Non-pigmented ciliary epithelial cell (primary cell): ENCODE results near the gene CAPS2.
A peak's percentile ranks its signal among the peaks of the same experiment; 100 is the strongest.
"Not testable (repeated sequence)": the region's sequence is repeated elsewhere in the genome, so short reads cannot be mapped to it uniquely, and the experiment has no call there.

Source experiments
- DNase-seq: peaks from one replicate; pipeline ENCODE4 v3.0.0-alpha.2; 2010; ENCODE audit warnings: low read depth

The CAPS2 gene

GRCh38 chr12:75329918-75330826 is at the start of gene CAPS2:
CAPS2 (minus strand) TSS chr12:75330324; CDS start chr12:75326498, 3,826 bp downstream.
- peak; percentile 51 for DNase-seq

GRCh38 chr12:75378354-75378753 is 48.2 kb upstream of the CAPS2 start:
- no peak for DNase-seq

- DNase-seq: no peak
These were observed 44.8 kb upstream of the CAPS2 start for GRCh38 chr12:75374971-75375370.

- DNase-seq: no peak
These were observed 36.5 kb upstream of the CAPS2 start for GRCh38 chr12:75366629-75367028.

- DNase-seq: no peak
These were observed 34.8 kb upstream of the CAPS2 start for GRCh38 chr12:75364919-75365318.

- no peak for DNase-seq
These were observed 31.3 kb upstream of the CAPS2 start for GRCh38 chr12:75361408-75361807.

- no peak for DNase-seq
These were observed 30.8 kb upstream of the CAPS2 start for GRCh38 chr12:75360920-75361319.

GRCh38 chr12:75354011-75354410 is 23.9 kb upstream of the CAPS2 start:
- DNase-seq: no peak

GRCh38 chr12:75350413-75350812 is 20.3 kb upstream of the CAPS2 start:
- DNase-seq: no peak

GRCh38 chr12:75349946-75350345 is 19.8 kb upstream of the CAPS2 start:
- no peak for DNase-seq

GRCh38 chr12:75346215-75346614 is 16.1 kb upstream of the CAPS2 start:
- DNase-seq: not testable (repeated sequence)

- DNase-seq: no peak
These were observed 15.4 kb upstream of the CAPS2 start for GRCh38 chr12:75345531-75345930.

GRCh38 chr12:75341873-75342272 is 11.7 kb upstream of the CAPS2 start:
- DNase-seq: no peak

- DNase-seq: no peak
These were observed 7.8 kb upstream of the CAPS2 start for GRCh38 chr12:75337905-75338304.

- peak; percentile 81 for DNase-seq
These were observed 4.4 kb upstream of the CAPS2 start, which contains the start of gene GLIPR1L1 for GRCh38 chr12:75334384-75335030. GLIPR1L1 (plus strand) TSS chr12:75334670; CDS start chr12:75334729, 59 bp downstream.

- no peak for DNase-seq
These were observed 2.5 kb downstream of the CAPS2 start for GRCh38 chr12:75327642-75328041.

GRCh38 chr12:75323663-75324062 is 6.5 kb downstream of the CAPS2 start:
- no peak for DNase-seq

GRCh38 chr12:75322464-75322863 is 7.7 kb downstream of the CAPS2 start:
- DNase-seq: peak; percentile 68

GRCh38 chr12:75317784-75318183 is 12.3 kb downstream of the CAPS2 start:
- DNase-seq: no peak

GRCh38 chr12:75315518-75315917 is 14.6 kb downstream of the CAPS2 start:
- peak; percentile 59 for DNase-seq

- DNase-seq: no peak
These were observed 18.8 kb downstream of the CAPS2 start for GRCh38 chr12:75311369-75311768.

- DNase-seq: no peak
These were observed 21.8 kb downstream of the CAPS2 start for GRCh38 chr12:75308279-75308678.
